NCI-H2081 treated with DMSO at 0.1 percent for 48 hours (cell line): Measurements from ENCODE around the gene PPP1R1B.

Experiments
- DNase-seq: peaks from one replicate; lab custom pipeline; 2025; lab: John Stamatoyannopoulos, UW

PPP1R1B gene

GRCh38 chr17:39683295-39683939, 56.7 kb downstream of the PPP1R1B start:
- DNase-seq = no peak

GRCh38 chr17:39684369-39685192, 57.8 kb downstream of the PPP1R1B start:
- DNase-seq = no peak
